ENCODE data around the gene MYH8. TPM values are rescaled to one million over a fixed set of nuclear protein-coding genes. Genes with fewer than 3 reads are reported as not detected.

Gene MYH8
- total RNA-seq, 1 donor from 2014 or later: not detected

DNA sequence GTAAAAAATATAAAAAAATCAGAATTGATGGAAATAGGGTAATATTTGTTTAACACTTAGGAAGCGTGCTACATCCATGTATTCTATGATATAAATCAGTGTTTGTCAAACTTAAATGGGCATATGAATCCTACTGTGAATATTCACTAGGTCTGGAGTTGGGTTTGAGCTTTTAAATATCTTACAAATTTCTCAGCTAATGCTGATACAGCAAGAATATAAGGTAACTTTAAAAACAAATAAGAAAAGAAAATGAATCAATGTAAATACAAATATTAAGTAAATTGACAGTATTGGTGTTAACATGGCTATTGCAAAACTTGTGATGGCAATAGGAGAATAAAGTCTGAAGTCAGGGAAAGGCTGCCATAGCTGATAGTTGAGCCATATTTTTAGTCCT is 52.5 kb downstream of the MYH8 start:
- FAIRE-seq (no peak), DNase-seq (ENCODE audit: low read depth) (no peak)
- Histone ChIP-seq H2AFZ (ENCODE audit: low read depth, low read length) (no peak overlapping the region), H3K36me3 (ENCODE audit: insufficient read depth, low read length) (no peaks in the 10 kb centered on the region), H3K4me3 (ENCODE audit: insufficient read depth, low read depth, low read length) (no peak overlapping the region), H3K79me2 (ENCODE audit: insufficient read depth, low read length) (no peaks in the 10 kb centered on the region), H3K9me3 (ENCODE audit: insufficient read depth, low read depth, low read length) (no peaks in the 10 kb centered on the region), H3K4me2 (ENCODE audit: low read length) (no peak overlapping the region), H3K27me3 (ENCODE audit: insufficient read depth, low read length) (no peaks in the 10 kb centered on the region), H3K27ac (ENCODE audit: low read depth, low read length) (no peak overlapping the region), H3K4me1 (ENCODE audit: insufficient read depth, low read length) (no peaks in the 10 kb centered on the region), H3K9ac (ENCODE audit: low read length) (no peak overlapping the region), H4K20me1 (ENCODE audit: insufficient read depth, low read length) (no peaks in the 10 kb centered on the region)
- Mint-ChIP-seq H3K9me3 (ENCODE audit: unreplicated experiment) (no peaks in the 10 kb centered on the region), H3K27ac (ENCODE audit: unreplicated experiment) (no peak overlapping the region), H3K36me3 (ENCODE audit: low read depth, unreplicated experiment) (no peaks in the 10 kb centered on the region), H3K4me1 (ENCODE audit: low read depth, unreplicated experiment) (no peaks in the 10 kb centered on the region), H3K27me3 (ENCODE audit: low read depth, unreplicated experiment) (no peaks in the 10 kb centered on the region), H3K4me3 (ENCODE audit: unreplicated experiment) (no peak overlapping the region)
- no peak for TF ChIP-seq EZH2 (IDR thresholded peaks at IDR 0.05; ENCODE audit: insufficient read depth, low read length)
- TF ChIP-seq, protein P1, sequence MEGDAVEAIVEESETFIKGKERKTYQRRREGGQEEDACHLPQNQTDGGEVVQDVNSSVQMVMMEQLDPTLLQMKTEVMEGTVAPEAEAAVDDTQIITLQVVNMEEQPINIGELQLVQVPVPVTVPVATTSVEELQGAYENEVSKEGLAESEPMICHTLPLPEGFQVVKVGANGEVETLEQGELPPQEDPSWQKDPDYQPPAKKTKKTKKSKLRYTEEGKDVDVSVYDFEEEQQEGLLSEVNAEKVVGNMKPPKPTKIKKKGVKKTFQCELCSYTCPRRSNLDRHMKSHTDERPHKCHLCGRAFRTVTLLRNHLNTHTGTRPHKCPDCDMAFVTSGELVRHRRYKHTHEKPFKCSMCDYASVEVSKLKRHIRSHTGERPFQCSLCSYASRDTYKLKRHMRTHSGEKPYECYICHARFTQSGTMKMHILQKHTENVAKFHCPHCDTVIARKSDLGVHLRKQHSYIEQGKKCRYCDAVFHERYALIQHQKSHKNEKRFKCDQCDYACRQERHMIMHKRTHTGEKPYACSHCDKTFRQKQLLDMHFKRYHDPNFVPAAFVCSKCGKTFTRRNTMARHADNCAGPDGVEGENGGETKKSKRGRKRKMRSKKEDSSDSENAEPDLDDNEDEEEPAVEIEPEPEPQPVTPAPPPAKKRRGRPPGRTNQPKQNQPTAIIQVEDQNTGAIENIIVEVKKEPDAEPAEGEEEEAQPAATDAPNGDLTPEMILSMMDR (IDR thresholded peaks at IDR 0.05; ENCODE audit: insufficient read depth, low read depth, low read length): no peak

DNA sequence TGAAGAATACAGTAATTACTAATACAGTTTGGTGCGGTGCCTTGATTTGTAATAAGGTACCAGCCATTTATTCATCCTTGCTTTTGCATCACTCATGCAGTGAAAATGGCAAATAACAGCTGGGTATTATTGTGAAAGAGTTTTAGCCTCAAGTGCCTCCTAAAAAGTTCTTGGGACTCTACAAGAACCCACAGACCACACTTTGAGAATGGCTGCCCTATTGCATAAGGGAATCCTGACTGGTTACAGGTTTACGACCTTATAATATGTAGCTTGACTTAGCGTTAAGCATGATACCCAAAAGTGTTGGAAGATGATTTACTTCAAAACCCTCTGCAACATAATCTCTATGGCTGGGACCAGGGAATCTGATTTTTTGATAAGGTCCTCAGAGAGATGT is 53.2 kb downstream of the MYH8 start:
- H3K4me1 Mint-ChIP-seq (ENCODE audit: low read depth, unreplicated experiment): no peaks in the 10 kb centered on the region
- no peak overlapping the region for H3K27ac Mint-ChIP-seq (ENCODE audit: unreplicated experiment)
- H3K9ac ChIP-seq (ENCODE audit: low read length): no peak overlapping the region
- no peaks in the 10 kb centered on the region for H3K79me2 ChIP-seq (ENCODE audit: insufficient read depth, low read length)
- no peaks in the 10 kb centered on the region for H3K36me3 Mint-ChIP-seq (ENCODE audit: low read depth, unreplicated experiment)
- no peaks in the 10 kb centered on the region for H3K36me3 ChIP-seq (ENCODE audit: insufficient read depth, low read length)
- no peaks in the 10 kb centered on the region for H3K4me1 ChIP-seq (ENCODE audit: insufficient read depth, low read length)
- no peaks in the 10 kb centered on the region for H3K9me3 ChIP-seq (ENCODE audit: insufficient read depth, low read depth, low read length)
- no peaks in the 10 kb centered on the region for H3K27me3 ChIP-seq (ENCODE audit: insufficient read depth, low read length)
- FAIRE-seq (no peak), DNase-seq (ENCODE audit: low read depth) (no peak)
- H3K4me3 ChIP-seq (ENCODE audit: insufficient read depth, low read depth, low read length): no peak overlapping the region
- no peak overlapping the region for H3K4me3 Mint-ChIP-seq (ENCODE audit: unreplicated experiment)
- no peak overlapping the region for H3K27ac ChIP-seq (ENCODE audit: low read depth, low read length)
- no peaks in the 10 kb centered on the region for H3K27me3 Mint-ChIP-seq (ENCODE audit: low read depth, unreplicated experiment)
- H2AFZ ChIP-seq (ENCODE audit: low read depth, low read length): no peak overlapping the region
- TF ChIP-seq, protein P1 (IDR thresholded peaks at IDR 0.05; ENCODE audit: insufficient read depth, low read depth, low read length): no peak
- no peak for TF ChIP-seq EZH2 (IDR thresholded peaks at IDR 0.05; ENCODE audit: insufficient read depth, low read length)
- H4K20me1 ChIP-seq (ENCODE audit: insufficient read depth, low read length): no peaks in the 10 kb centered on the region
- no peaks in the 10 kb centered on the region for H3K9me3 Mint-ChIP-seq (ENCODE audit: unreplicated experiment)
- no peak overlapping the region for H3K4me2 ChIP-seq (ENCODE audit: low read length)

DNA sequence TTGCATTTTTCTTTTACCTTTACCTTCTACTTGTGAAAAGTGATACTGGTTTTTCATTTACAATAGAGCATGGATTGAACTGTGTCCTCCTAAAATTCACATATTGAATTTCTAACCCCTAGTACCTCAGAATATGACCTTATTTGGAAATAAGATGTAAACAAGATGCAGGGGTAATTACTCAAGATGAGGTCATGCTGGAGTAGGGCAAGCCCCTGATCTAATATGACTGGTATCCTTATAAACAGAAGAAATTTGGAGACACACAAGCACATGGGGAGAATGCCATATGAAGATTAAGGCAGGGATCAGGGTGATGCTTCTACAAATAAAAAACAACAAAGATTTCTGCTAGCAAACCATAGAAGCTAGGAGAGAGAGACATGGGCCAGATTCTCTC is 61.2 kb downstream of the MYH8 start:
- Histone ChIP-seq H3K27me3 (ENCODE audit: insufficient read depth, low read length) (no peaks in the 10 kb centered on the region), H3K4me2 (ENCODE audit: low read length) (no peak overlapping the region), H3K79me2 (ENCODE audit: insufficient read depth, low read length) (no peaks in the 10 kb centered on the region), H3K4me1 (ENCODE audit: insufficient read depth, low read length) (no peaks in the 10 kb centered on the region), H3K4me3 (ENCODE audit: insufficient read depth, low read depth, low read length) (no peak overlapping the region), H2AFZ (ENCODE audit: low read depth, low read length) (no peak overlapping the region), H3K9me3 (ENCODE audit: insufficient read depth, low read depth, low read length) (peaks cover 5% of the 10 kb centered on the region), H3K36me3 (ENCODE audit: insufficient read depth, low read length) (no peaks in the 10 kb centered on the region), H3K9ac (ENCODE audit: low read length) (no peak overlapping the region), H4K20me1 (ENCODE audit: insufficient read depth, low read length) (no peaks in the 10 kb centered on the region), H3K27ac (ENCODE audit: low read depth, low read length) (no peak overlapping the region)
- Mint-ChIP-seq H3K4me1 (ENCODE audit: low read depth, unreplicated experiment) (peaks cover 2% of the 10 kb centered on the region), H3K27ac (ENCODE audit: unreplicated experiment) (no peak overlapping the region), H3K27me3 (ENCODE audit: low read depth, unreplicated experiment) (peaks cover 3% of the 10 kb centered on the region), H3K9me3 (ENCODE audit: unreplicated experiment) (no peaks in the 10 kb centered on the region), H3K4me3 (ENCODE audit: unreplicated experiment) (no peak overlapping the region), H3K36me3 (ENCODE audit: low read depth, unreplicated experiment) (no peaks in the 10 kb centered on the region)
- no peak for TF ChIP-seq EZH2 (IDR thresholded peaks at IDR 0.05; ENCODE audit: insufficient read depth, low read length)
- TF ChIP-seq, protein P1 (IDR thresholded peaks at IDR 0.05; ENCODE audit: insufficient read depth, low read depth, low read length): no peak
- no peak for DNase-seq (ENCODE audit: low read depth)
- FAIRE-seq: no peak
